MG63 (cell line): ENCODE measurements around the gene CUX1. TPM values are rescaled to one million over a fixed set of nuclear protein-coding genes. Genes with fewer than 3 reads are reported as not detected.
"Not testable (repeated sequence)": the region's sequence is repeated elsewhere in the genome, so short reads cannot be mapped to it uniquely, and the experiment has no call there.

Experiments
- DNase-seq: peaks from one replicate; pipeline ENCODE4 v3.0.0-alpha.2; 2020
- H3K27me3 ChIP-seq: fragments of 250-450 bp; sonication (Bioruptor Pico); 2 replicates; pipeline ENCODE4 v1.5.1; 2020; ENCODE audit warnings: mild to moderate bottlenecking, moderate library complexity
- H3K36me3 ChIP-seq: fragments of 250-450 bp; sonication (Bioruptor Pico); 2 replicates; pipeline ENCODE4 v1.5.1; 2020; ENCODE audit warnings: mild to moderate bottlenecking, moderate library complexity
- H3K4me3 ChIP-seq: fragments of 250-450 bp; sonication (Bioruptor Pico); 2 replicates; pipeline ENCODE4 v1.5.1; 2020; ENCODE audit warnings: mild to moderate bottlenecking, moderate library complexity
- H3K9me3 ChIP-seq: fragments of 250-450 bp; sonication (Bioruptor Pico); 2 replicates; pipeline ENCODE4 v1.5.1; 2020; ENCODE audit warnings: mild to moderate bottlenecking, moderate library complexity
- total RNA-seq: library from RNA; depleted of rRNA; stranded (reverse); fragments of >200 nt; shearing (Covaris generic); gene quantifications from 2 replicates; pipeline ENCODE4 v1.2.3, GENCODE V29; 2014; ENCODE audit warnings: low replicate concordance

CUX1 gene
- total RNA-seq, 1 experiment from 2014 or later, result 7.1 TPM

DNA sequence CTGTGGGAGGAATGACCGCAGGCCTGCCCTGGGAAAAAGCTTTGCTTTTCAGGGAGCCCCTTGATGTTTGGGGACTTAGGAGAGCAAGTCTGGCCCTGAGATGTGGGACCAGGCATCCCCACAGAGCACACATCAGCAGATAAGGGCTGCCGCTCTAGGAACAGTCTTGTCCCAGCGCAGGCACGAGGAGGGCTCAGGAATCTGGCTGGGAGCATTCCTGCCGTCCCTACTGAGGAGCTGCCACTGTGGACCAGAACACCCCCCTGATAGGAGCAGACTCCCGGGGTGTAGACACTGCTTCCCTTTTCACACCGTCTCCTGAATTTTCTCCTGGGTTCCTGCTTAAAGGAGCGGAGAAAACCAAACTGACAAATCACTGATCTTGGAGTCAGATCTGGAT is 232.3 kb downstream of the CUX1 start:
- Histone ChIP-seq H3K4me3 (no peak overlapping the region), H3K36me3 (no peaks in the 10 kb centered on the region), H3K9me3 (no peaks in the 10 kb centered on the region), H3K27me3 (no peaks in the 10 kb centered on the region)
- no peak for DNase-seq

DNA sequence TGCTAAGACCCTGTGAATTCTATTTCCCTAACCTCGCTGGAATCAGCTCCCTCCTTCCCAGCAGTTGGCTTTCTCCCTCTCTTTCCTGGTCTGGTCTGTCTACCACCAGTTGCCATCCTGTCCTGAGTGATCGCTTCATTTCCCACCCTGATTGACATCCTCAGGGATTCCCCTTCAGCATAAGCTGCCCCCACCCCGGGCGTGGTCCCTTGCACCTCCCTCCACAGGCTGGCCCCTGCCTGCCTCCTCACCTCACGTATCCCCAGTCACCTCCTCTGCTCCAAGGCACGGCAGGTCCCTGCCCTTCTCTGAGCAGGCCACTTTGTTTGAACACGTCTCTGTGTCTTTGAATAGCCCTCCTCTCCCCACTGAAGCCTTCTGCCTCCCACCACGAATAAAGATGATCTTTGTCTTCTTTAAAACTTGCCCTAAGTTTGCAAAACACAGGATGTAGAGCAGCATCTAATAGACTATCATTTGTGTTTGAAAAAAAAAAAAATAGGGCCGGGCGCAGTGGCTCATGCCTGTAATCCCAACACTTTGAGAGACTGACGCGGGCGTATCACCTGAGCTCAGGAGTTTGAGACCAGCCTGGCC is 233.5 kb downstream of the CUX1 start:
- H3K27me3 ChIP-seq, result no peaks in the 10 kb centered on the region
- no peak overlapping the region for H3K4me3 ChIP-seq
- no peaks in the 10 kb centered on the region for H3K36me3 ChIP-seq
- no peaks in the 10 kb centered on the region for H3K9me3 ChIP-seq
- DNase-seq, result no peak

DNA sequence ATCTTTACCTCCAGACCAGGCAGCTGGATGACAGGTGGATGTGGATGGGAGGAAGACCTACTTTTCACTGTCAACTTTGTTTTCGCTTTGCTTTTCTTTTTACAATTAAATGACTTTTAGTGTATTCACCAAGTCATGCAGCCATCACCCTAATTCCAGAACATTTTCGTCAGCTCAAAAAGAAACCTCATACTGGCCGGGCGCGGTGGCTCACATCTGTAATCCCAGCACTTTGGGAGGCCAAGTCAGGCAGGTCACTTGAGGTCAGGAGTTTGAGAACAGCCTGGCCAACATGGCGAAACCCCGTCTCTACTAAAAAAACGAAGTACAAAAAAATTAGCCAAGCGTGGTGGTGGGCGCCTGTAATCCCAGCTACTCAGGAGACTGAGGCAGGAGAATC is 234.3 kb downstream of the CUX1 start:
- not testable (repeated sequence) for H3K27me3 ChIP-seq, H3K4me3 ChIP-seq, DNase-seq, H3K9me3 ChIP-seq, H3K36me3 ChIP-seq

DNA sequence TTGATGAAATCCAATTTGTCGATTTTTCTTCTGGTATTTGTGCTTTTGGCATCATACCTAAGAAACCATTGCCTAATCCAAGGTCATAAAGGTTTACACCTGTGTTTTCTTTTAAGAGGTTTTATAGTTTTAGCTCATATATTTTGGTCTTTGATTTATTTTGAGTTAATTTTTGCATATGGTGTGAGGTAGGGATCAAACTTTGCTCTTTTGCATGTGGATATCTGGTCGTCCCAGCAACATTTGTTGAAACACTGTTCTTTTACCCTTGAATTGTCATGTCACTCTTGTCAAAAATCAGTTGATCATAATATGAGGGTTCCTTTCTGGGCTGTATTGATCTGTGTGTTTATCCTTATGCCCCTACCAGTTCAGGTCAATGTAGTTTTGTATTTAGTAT is 236.7 kb downstream of the CUX1 start:
- no peaks in the 10 kb centered on the region for H3K27me3 ChIP-seq
- no peak overlapping the region for H3K4me3 ChIP-seq
- no peaks in the 10 kb centered on the region; the same call in 1 of the 2 replicates for H3K9me3 ChIP-seq
- H3K36me3 ChIP-seq, result no peaks in the 10 kb centered on the region
- no peak for DNase-seq

DNA sequence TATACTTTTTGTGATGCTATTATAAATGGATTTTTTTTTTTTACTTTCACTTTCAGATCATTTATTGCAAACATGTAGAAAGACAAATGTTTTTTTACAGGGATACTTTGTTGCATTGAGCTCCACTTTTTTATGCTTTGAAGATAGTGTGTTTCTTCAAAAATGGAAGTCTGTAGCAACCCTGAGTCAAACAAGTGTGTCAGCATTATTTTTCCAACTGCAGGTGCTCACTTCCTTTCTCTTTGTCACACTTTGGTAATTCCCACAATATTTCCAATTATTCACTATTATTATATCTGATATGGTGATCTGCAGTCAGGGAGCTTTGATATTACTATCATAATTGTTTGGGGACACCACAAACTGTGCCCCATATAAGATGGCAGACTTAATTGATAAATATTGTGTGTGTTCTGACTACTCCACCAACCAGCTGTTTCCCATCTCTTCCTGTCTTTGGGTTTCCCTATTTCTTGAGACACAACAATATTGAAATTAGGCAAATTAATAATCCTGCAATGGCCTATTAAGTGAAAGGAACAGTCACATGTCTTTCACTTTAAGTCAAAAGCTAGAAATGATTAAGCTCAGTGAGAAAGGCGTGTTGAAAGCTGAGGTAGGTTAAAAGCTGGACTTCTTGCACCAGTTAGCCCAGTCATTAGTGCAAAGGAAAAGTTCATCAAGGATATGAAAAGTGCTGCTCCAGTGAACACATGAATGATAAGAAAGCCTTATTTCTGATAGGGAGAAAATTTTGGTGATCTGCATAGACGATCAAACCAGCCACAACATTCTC is 238.0 kb downstream of the CUX1 start:
- Histone ChIP-seq H3K36me3 (no peaks in the 10 kb centered on the region), H3K27me3 (no peaks in the 10 kb centered on the region), H3K4me3 (no peak overlapping the region), H3K9me3 (no peaks in the 10 kb centered on the region; the same call in 1 of the 2 replicates)
- DNase-seq, result no peak

DNA sequence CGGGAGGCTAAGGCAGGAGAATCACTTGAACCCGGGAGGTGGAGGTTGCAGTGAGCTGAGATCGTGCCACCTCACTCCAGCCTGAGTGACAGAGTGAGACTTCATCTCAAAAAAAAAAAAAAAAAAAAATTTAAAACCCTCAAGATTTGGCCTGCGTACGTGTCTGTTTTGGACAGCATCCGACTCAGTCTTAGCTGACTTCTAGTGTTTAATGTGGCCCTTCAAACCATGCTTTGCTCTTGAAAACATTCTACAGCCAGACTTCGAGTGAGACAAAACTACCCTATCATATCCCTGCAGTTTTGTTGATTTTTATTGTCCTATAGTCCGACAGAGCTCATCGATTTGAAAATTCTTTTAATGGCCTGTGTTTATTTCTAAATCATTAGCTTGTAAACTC is 242.1 kb downstream of the CUX1 start:
- no peak for DNase-seq
- H3K4me3 ChIP-seq, result no peak overlapping the region
- H3K9me3 ChIP-seq, result no peaks in the 10 kb centered on the region; the same call in 1 of the 2 replicates

DNA sequence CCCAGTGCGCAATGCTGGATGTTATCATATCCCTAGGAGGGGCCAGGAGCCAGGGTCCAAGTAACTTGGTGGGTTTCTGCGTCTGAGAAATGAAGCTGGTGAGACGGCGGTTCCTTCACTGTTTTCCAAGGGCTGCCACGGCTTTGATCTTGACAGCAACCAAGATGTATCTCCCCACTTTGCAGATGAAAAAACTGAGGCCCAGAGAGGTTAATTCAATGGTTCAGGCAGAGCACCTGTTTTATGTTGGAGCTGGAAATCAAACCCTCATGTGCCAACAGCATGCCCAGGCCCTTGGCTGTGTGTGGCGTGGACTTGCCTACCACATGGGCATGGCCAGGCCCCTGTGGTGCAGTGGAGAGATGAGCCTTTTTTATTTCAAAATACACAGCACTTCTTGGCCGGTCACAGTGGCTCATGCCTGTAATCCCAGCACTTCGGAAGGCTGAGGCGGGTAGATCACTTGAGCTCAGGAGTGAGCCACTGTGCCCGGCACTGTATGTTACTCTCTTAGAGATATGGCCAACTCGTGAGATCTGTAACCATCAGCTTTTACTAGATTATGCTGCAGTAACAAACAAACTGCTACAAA is 244.0 kb downstream of the CUX1 start:
- no peak for DNase-seq
- Histone ChIP-seq H3K9me3 (no peaks in the 10 kb centered on the region; the same call in 1 of the 2 replicates), H3K36me3 (no peaks in the 10 kb centered on the region), H3K4me3 (no peak overlapping the region), H3K27me3 (no peaks in the 10 kb centered on the region)

More for the DNA sequence above, 242.1 kb downstream of the CUX1 start:
- Histone ChIP-seq H3K27me3 (no peaks in the 10 kb centered on the region), H3K36me3 (no peaks in the 10 kb centered on the region)

DNA sequence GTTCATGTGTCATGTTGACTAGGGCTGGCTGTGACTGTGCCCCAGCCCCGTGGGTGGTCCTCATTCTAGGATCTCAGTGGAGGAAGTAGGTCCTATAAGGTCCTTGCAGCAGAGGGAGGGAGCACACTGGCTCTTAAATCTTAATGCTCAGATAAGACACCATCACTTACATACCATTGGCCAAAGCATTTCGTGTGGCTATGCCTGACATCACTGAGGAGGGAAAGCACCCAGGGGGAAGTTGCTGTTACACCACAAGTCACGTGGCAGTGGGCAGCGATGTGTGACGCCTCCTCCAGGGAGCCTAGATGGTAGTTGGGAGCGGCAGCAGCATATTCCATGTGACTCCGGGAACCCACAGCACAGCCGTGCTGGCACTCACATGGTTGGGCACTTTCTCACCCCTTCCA is 244.6 kb downstream of the CUX1 start:
- H3K4me3 ChIP-seq, result no peak overlapping the region
- no peaks in the 10 kb centered on the region for H3K36me3 ChIP-seq
- DNase-seq, result no peak
- no peaks in the 10 kb centered on the region for H3K27me3 ChIP-seq
- no peaks in the 10 kb centered on the region; the same call in 1 of the 2 replicates for H3K9me3 ChIP-seq

DNA sequence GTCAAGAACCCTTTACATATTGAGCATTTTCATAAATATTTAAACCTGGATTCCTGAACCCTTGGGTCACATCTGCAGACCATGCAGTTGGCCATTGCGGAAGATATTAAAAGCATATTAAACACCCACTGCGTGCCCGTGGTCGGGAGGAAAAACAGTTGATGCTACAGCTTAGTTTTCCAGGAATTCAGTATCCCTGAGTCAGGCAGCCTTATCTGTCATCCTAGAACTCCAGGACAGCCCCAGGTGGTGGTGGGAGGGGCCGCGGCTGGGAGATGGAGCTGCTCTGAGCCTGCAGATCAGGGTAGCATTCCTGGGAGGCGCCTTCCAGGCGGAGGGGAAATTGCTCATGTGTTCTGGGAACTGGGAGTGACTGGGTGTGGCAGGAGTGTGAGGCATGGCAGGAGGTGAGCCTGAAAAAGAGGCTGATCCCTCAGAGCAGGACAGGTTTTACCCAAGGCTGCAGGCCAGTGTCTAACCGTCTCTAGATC is 246.3 kb downstream of the CUX1 start:
- no peaks in the 10 kb centered on the region for H3K36me3 ChIP-seq
- peak; percentile 38 for DNase-seq
- H3K9me3 ChIP-seq, result no peaks in the 10 kb centered on the region
- H3K27me3 ChIP-seq, result no peaks in the 10 kb centered on the region
- no peak overlapping the region for H3K4me3 ChIP-seq

DNA sequence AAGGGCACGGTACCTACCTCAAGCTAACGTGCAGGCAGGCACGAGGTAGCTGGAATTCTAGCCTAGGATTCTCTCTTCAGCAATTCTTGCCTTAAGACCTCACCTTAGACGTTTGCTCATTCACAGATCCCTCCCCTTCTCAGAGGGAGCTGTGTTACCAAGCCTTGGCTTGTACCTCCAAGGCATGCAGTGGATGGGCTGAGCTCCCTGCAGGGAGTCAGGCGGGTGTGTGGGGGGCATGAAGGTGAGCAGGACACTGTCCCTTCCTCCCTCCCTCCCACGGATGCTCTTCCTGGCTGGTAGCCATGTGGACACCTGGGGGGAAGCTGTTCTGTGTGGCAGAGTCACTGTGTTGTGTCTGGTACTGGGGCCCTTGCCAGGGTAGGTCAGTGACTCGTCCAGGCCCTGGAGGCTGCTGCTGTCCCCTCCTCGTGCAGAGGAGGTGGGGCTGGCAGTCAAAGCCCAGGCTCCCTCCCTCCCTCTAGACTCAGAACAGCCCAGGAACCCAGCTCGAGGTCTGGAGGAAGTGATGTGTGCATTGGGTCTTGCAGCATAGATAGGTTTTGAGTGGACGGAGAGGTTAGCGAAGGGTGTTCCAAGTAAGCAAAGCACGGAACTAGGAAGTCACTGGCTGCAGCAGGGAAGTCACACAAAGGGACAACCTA is 247.1 kb downstream of the CUX1 start:
- Histone ChIP-seq H3K9me3 (no peaks in the 10 kb centered on the region), H3K27me3 (no peaks in the 10 kb centered on the region), H3K36me3 (no peaks in the 10 kb centered on the region), H3K4me3 (no peak overlapping the region)
- DNase-seq, result peak; percentile 38

DNA sequence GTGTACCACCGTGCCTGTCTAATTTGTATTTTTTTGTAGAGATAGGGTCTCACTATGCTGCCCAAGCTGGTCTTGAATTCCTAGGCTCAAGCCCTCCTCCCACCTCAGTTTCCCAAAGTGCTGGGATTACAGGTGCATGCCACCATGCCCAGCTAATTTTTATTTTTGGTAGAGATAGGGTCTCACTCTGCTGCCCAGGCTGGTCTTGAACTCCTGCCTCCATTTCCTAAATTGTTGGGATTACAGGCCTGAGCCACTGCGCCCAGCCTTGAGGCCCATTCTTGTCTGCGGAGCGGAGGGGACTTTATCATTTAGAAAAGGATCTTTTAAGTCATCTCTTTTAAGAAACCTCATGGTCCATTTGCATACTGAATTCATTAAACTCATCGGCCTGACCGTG is 247.8 kb downstream of the CUX1 start:
- no peaks in the 10 kb centered on the region; the same call in 1 of the 2 replicates for H3K36me3 ChIP-seq
- no peak for DNase-seq
- H3K27me3 ChIP-seq, result no peaks in the 10 kb centered on the region
- H3K9me3 ChIP-seq, result no peaks in the 10 kb centered on the region
- H3K4me3 ChIP-seq, result no peak overlapping the region

DNA sequence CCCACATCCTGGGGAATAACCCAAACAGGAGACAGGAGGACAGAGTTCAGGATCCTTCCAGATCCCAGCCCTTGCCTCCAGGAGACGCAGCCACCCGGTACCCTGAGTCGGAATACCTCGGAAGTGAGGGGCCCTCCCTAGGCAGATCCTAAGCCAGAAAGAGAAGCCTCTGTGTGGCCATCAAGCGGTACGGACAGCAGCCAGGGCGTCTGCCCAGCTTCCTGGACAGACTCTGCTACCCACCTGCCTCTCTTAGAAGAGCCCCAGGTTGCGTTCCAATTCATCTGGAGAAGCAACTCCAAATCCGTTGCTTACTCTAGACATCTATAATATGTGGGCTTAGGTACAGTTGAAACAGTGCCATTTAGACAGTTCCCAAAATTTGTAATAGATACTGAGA is 249.1 kb downstream of the CUX1 start:
- no peak for DNase-seq
- Histone ChIP-seq H3K36me3 (no peaks in the 10 kb centered on the region; the same call in 1 of the 2 replicates), H3K27me3 (no peaks in the 10 kb centered on the region), H3K4me3 (no peak overlapping the region), H3K9me3 (no peaks in the 10 kb centered on the region)

DNA sequence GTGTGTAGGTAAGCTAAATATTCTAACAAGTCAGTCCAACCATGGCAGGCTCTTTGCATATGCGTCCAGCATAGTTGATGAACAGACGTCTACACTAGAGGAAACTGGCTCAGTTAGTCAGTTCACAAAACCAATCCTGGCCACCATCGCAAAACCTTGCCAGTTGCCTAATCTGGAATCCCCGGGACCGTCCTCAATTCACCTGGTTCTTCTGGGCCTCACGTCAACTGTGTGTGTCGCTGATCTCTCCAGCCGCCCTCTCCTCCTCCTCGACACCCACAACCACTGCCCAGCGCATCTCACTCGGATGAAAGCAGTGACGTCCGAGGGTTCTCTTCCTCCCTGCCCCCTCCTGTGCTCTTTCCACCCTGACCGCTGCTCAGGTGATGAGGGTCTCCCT is 251.4 kb downstream of the CUX1 start:
- no peaks in the 10 kb centered on the region for H3K9me3 ChIP-seq
- no peak overlapping the region for H3K4me3 ChIP-seq
- no peaks in the 10 kb centered on the region for H3K27me3 ChIP-seq
- no peaks in the 10 kb centered on the region; the same call in 1 of the 2 replicates for H3K36me3 ChIP-seq
- no peak for DNase-seq

DNA sequence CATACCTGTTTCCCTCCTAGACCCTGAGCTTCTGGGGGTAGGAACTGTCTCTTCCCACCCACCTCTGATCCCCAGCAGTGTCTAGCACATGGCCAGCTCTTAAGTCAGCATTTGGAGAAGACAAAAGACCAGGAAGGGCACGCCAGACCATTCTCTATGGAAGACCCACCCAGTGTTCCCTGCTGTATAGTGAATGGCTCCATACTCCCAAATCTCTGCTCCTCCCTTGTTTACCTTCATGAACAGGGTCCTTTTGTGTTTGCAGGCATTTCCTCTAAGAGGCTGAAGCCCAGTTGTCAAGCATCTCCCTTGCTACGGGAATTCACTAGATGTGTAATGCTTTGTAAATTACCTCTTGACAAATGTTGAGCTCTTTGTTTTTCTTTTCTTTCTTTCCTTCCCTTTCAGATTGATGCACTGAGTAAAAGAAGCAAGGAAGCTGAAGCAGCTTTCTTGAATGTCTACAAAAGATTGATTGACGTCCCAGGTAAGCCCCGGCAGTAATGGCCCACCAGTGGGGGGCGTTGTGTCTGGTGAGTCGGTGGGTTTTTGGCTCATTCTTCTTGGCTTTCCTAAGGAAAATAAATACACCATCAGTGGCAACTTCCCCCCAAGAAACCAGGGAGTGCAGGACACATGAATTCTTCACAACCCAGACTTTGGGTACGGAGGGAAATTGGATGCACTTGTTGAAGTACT is 252.7 kb downstream of the CUX1 start:
- no peak for DNase-seq
- Histone ChIP-seq H3K27me3 (no peaks in the 10 kb centered on the region), H3K4me3 (no peak overlapping the region), H3K36me3 (no peaks in the 10 kb centered on the region; the same call in 1 of the 2 replicates), H3K9me3 (no peaks in the 10 kb centered on the region)

DNA sequence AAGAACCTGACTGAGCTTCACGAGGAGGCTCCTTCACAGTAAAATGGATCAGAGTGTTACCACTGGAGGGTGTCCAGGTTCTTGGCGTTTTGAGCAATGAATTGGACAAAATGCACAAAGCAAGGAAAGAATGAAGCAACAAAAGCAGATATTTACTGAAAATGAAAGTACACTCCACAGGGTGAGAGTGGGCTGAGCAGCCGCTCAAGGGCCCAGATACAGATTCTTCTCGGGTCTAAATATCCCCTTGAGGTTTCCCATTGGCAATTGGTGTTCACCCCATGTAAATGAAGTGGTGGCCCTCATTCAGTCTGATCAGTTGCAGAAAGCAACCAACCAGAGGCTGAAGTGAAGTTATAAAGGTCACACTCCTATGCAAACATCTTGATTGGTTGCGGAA is 254.6 kb downstream of the CUX1 start:
- no peak for DNase-seq
- Histone ChIP-seq H3K4me3 (no peak overlapping the region), H3K36me3 (no peaks in the 10 kb centered on the region; the same call in 1 of the 2 replicates), H3K9me3 (no peaks in the 10 kb centered on the region), H3K27me3 (no peaks in the 10 kb centered on the region)

DNA sequence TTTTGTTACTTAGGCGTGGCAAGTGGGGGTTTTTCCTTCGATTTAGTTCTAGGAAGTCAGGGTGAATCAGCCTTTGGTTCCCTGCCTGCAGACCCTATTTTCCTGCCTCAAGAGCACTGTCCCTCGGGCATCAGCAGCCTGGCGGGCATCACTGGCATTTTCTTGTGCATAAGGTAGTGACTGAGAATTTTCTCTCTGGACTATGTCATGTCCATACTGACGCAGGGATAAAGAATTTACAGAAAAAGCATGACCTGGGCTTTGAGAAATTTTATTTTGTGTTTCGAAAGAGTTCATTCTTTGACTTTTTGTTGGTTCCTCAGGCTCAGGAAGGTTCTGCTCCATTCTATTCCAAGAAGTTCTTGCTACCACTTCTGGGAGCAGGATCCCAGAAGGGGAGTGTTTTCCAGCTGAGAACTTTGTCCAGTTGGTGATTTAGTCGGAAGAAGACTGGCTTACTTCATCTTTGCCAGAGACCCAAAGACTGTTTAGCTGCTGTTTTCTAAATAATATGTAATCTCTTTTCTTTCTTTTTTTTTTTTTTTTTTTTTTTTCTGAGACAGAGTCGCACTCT is 255.3 kb downstream of the CUX1 start:
- DNase-seq, result no peak
- Histone ChIP-seq H3K4me3 (no peak overlapping the region), H3K27me3 (no peaks in the 10 kb centered on the region), H3K36me3 (no peaks in the 10 kb centered on the region; the same call in 1 of the 2 replicates), H3K9me3 (no peaks in the 10 kb centered on the region)
